SU-DHL-6 (cell line): Measurements from ENCODE around the gene NUDT12.

Source experiments
- H2AFZ ChIP-seq: fragments of 200-600 bp; sonication (generic); 2 replicates; pipeline ENCODE4 v1.6.1; 2014; ENCODE audit warnings: low read depth, mild to moderate bottlenecking, moderate library complexity, mixed read lengths, antibody characterized with exemption, low read length; ENCODE audit not compliant: severe bottlenecking
- H3F3A ChIP-seq: fragments of 200-600 bp; shearing (Covaris generic); 2 replicates; pipeline ENCODE4 v1.6.0; 2016; ENCODE audit warnings: antibody characterized with exemption, mild to moderate bottlenecking; ENCODE audit not compliant: insufficient read depth
- H3K27ac ChIP-seq: fragments of 200-600 bp; sonication (generic); 2 replicates; pipeline ENCODE4 v1.5.1; 2016; ENCODE audit warnings: low read depth, mild to moderate bottlenecking, low read length, moderate library complexity, mixed read lengths
- H3K27me3 ChIP-seq: fragments of 200-600 bp; sonication (generic), shearing (Covaris generic); 2 replicates; pipeline ENCODE4 v1.6.0; 2014; ENCODE audit warnings: mild to moderate bottlenecking, low read length
- H3K36me3 ChIP-seq: fragments of 200-600 bp; sonication (generic); 2 replicates; pipeline ENCODE4 v1.6.1; 2014; ENCODE audit warnings: mild to moderate bottlenecking, low read length, mixed read lengths
- H3K4me2 ChIP-seq: fragments of 300-600, 200-600 bp; shearing (Covaris generic), sonication (generic); 2 replicates; pipeline ENCODE4 v1.6.0; 2014; ENCODE audit warnings: low read length, low read depth, mild to moderate bottlenecking; ENCODE audit not compliant: poor library complexity, severe bottlenecking
- H3K4me3 ChIP-seq: fragments of 200-600 bp; sonication (generic); 2 replicates; pipeline ENCODE4 v1.5.1; 2014; ENCODE audit warnings: antibody characterized with exemption, low read length, mild to moderate bottlenecking, mixed read lengths; ENCODE audit not compliant: insufficient read depth, poor library complexity, severe bottlenecking
- H3K79me2 ChIP-seq: fragments of 200-600 bp; sonication (generic); 2 replicates; pipeline ENCODE4 v1.6.1; 2014; ENCODE audit warnings: mild to moderate bottlenecking, low read length, moderate library complexity; ENCODE audit not compliant: insufficient read depth
- H3K9ac ChIP-seq: fragments of 200-600 bp; sonication (generic); 2 replicates; pipeline ENCODE4 v1.7.0; 2014; ENCODE audit warnings: mild to moderate bottlenecking, low read length
- H3K9me2 ChIP-seq: fragments of 200-600 bp; sonication (generic); replicated peaks from 2 replicates; pipeline ENCODE4 v1.6.1; 2014; ENCODE audit warnings: low read length; ENCODE audit not compliant: insufficient read depth
- H3K9me3 ChIP-seq: fragments of 200-600 bp; sonication (generic); 2 replicates; pipeline ENCODE4 v1.6.1; 2014; ENCODE audit warnings: low read length, mixed read lengths; ENCODE audit not compliant: insufficient read depth
- H4K20me1 ChIP-seq: fragments of 200-600 bp; sonication (generic); 2 replicates; pipeline ENCODE4 v1.6.1; 2014; ENCODE audit warnings: low read depth, mild to moderate bottlenecking, antibody characterized with exemption, low read length, moderate library complexity, mixed read lengths
- CTCF ChIP-seq: fragments of 200-600 bp; sonication (generic); IDR thresholded peaks from one replicate; pipeline ENCODE4 v1.5.1; 2017; ENCODE audit warnings: antibody characterized with exemption, mild to moderate bottlenecking, low read length, moderate library complexity; ENCODE audit not compliant: insufficient read depth, poor library complexity, severe bottlenecking
- EZH2phosphoT487 ChIP-seq: fragments of 200-600 bp; sonication (generic), shearing (Covaris generic); conservative IDR thresholded peaks from 2 replicates; pipeline ENCODE4 v1.6.1; 2018; ENCODE audit warnings: mild to moderate bottlenecking, antibody characterized with exemption, low read length, moderate library complexity, mixed read lengths

NUDT12 gene

GRCh38 chr5:103512500-103512899, 50.1 kb downstream of the NUDT12 start:
- H3K9me2 ChIP-seq: no peaks in the 10 kb centered on the region
- 0 out of 2 replicates have a peak, but pooled peaks cover 2% of the 10 kb centered on the region for H3K27me3 ChIP-seq
- H3K4me2 ChIP-seq: no peak overlapping the region
- no peaks in the 10 kb centered on the region for H3K9me3 ChIP-seq
- TF ChIP-seq CTCF (no peak), EZH2phosphoT487 (no peak)
- no peaks in the 10 kb centered on the region for H3K36me3 ChIP-seq
- H3K4me3 ChIP-seq: no peak overlapping the region
- H3K27ac ChIP-seq: no peak overlapping the region
- no peak overlapping the region for H2AFZ ChIP-seq
- no peaks in the 10 kb centered on the region for H3F3A ChIP-seq
- no peaks in the 10 kb centered on the region for H4K20me1 ChIP-seq
- no peaks in the 10 kb centered on the region for H3K79me2 ChIP-seq
- H3K9ac ChIP-seq: no peak overlapping the region

GRCh38 chr5:103511554-103511885, 51.1 kb downstream of the NUDT12 start:
- H2AFZ ChIP-seq: no peak overlapping the region
- H3F3A ChIP-seq: no peaks in the 10 kb centered on the region
- H3K27ac ChIP-seq: no peak overlapping the region
- no peaks in the 10 kb centered on the region for H3K9me2 ChIP-seq
- TF ChIP-seq CTCF: no peak
- H3K4me2 ChIP-seq: no peak overlapping the region
- no peaks in the 10 kb centered on the region for H4K20me1 ChIP-seq
- H3K4me3 ChIP-seq: no peak overlapping the region
- H3K79me2 ChIP-seq: no peaks in the 10 kb centered on the region
- no peaks in the 10 kb centered on the region for H3K9me3 ChIP-seq
- H3K36me3 ChIP-seq: no peaks in the 10 kb centered on the region
- no peak overlapping the region for H3K9ac ChIP-seq
- 0 out of 2 replicates have a peak, but pooled peaks cover 2% of the 10 kb centered on the region for H3K27me3 ChIP-seq

GRCh38 chr5:103510851-103511553, 51.6 kb downstream of the NUDT12 start:
- H3K9me2 ChIP-seq: no peaks in the 10 kb centered on the region
- no peaks in the 10 kb centered on the region for H4K20me1 ChIP-seq
- no peak overlapping the region for H3K27ac ChIP-seq
- 0 out of 2 replicates have a peak, but pooled peaks cover 2% of the 10 kb centered on the region for H3K27me3 ChIP-seq
- H3K9me3 ChIP-seq: no peaks in the 10 kb centered on the region
- H3F3A ChIP-seq: no peaks in the 10 kb centered on the region
- H3K36me3 ChIP-seq: no peaks in the 10 kb centered on the region
- H3K4me2 ChIP-seq: no peak overlapping the region
- no peak overlapping the region for H2AFZ ChIP-seq
- TF ChIP-seq EZH2phosphoT487 (no peak), CTCF (no peak)
- no peak overlapping the region for H3K9ac ChIP-seq
- no peak overlapping the region for H3K4me3 ChIP-seq
- H3K79me2 ChIP-seq: no peaks in the 10 kb centered on the region
